Smooth muscle cell of trachea (primary cell): Measurements from ENCODE around the gene ZDHHC1. TPM values are rescaled to one million over a fixed set of nuclear protein-coding genes. Genes with fewer than 3 reads are reported as not detected.

Source experiments
- total RNA-seq: library from RNA; depleted of rRNA; stranded (reverse); fragments of >200 nt; gene quantifications from 2 replicates; pipeline ENCODE4 v1.2.1, GENCODE V29; 2014

The ZDHHC1 gene, protein sequence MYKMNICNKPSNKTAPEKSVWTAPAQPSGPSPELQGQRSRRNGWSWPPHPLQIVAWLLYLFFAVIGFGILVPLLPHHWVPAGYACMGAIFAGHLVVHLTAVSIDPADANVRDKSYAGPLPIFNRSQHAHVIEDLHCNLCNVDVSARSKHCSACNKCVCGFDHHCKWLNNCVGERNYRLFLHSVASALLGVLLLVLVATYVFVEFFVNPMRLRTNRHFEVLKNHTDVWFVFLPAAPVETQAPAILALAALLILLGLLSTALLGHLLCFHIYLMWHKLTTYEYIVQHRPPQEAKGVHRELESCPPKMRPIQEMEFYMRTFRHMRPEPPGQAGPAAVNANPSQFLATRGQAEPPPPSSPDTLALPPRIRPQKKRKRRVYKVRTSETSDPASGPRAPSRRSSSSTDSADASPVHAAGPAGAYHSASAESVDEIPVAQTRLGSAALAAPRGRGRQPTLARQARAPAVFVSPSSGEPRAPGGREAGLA
- total RNA-seq: 9.9 and 10.9 TPM in 2 replicates

DNA sequence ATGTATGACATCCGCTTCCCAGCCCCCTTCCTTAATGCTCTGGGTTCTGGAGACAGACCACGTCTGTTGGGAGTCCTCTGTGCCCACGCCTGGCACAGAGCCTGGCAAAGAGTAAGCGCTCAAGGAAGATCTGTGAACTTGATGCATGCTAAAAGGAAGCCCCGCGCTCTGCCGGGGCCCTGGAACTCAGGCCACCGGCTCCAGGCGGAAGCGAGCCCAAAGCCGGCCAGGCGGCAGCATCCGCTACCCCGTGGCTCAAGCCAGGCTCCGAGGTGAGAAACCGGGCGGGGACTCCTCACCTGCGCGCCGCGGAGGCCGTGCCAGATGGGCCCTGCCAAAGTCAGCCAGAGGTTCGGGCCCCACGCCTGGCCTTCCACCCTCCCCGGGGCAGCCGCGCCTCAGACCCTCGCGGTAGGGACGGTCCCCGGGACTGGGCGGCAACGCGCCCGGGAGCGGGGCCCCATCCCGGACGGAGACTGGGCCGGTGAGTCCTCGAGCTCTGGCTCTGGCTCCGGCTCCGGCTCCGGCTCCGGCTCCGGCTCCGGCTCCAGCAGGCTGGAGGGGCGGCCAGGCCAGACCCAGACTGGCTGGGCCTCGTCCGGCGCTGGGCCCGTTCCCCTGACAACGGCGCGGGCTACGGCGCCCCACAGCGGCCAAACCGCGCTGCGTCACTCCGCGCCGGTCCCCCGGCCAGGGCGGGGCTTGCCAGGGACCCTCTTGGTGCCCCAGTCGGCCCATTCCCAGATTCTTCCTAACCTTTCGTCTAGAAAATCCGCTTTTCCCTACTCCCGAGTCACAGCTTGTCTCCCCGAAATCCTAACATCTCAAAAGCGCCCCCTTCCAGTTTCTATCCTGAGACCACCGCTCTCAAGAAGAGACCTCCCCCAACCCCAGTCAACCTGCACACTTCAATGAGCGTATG lies at the start of gene ZDHHC1:
Gene ZDHHC1, minus strand, starts transcription at position 606 of the 922 bp plus-strand sequence. CDS start 8,702 bp downstream, outside the sequence.

GRCh38 chr16:67430977-67431774 lies 14.9 kb upstream of the ZDHHC1 start, which contains the start of gene HSD11B2:
HSD11B2 (plus strand) TSS chr16:67431121; CDS start chr16:67431249, 128 bp downstream.

DNA sequence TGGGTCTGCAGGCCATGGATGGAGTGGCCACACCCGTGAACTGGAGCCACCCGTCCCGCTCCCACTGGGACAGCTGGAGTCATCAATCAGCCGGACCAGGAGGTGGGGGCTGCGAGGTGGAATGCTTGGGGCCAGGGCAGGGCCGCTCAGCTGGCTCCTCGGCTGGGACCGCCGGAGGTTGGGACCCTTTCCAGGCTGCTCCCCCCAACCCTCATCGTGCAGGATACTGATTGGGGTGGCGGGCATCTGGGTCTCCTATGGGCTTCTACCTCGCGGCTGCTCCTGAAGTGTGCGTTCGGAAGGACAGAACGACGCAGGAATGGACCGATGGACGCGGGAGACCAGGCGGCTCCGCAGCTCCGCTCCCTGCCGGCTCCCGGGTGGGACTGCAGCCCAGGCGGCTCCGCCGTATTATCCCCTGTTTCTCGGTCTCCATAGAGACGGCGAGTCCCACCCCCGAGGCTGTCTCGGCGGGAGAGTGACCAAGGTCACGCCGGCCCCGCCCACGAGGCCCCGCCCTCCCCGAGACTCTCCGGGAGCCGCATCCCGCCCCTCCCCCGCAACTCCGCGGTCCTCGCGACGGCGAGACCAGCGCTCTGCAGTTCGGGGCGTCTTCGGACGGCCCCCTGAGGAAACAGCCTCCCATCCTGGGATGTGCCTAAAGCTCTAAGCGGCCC lies 23.0 kb downstream of the ZDHHC1 start, which contains the start of gene TPPP3:
Gene TPPP3, minus strand, starts transcription at position 388 of the 677 bp plus-strand sequence. CDS start 2,387 bp downstream, outside the sequence.

Other genes with a start within 250 kb of the ZDHHC1 start
- 12.8 and 18.5 TPM in 2 replicates for gene NOL3, start 245.9 kb downstream of the ZDHHC1 start, total RNA-seq
- 20.8 and 24.9 TPM in 2 replicates for gene MATCAP1, start 232.5 kb downstream of the ZDHHC1 start, total RNA-seq
- gene EXOC3L1, start 226.3 kb downstream of the ZDHHC1 start, total RNA-seq: 0.17 TPM in 1 of 2 replicates, not detected in the other
- gene E2F4, start 224.3 kb downstream of the ZDHHC1 start, total RNA-seq: 51.5 and 63.2 TPM in 2 replicates
- gene ELMO3, start 217.3 kb downstream of the ZDHHC1 start, total RNA-seq: 0.29 and 0.66 TPM in 2 replicates
- gene TMEM208, start 189.3 kb downstream of the ZDHHC1 start, total RNA-seq: 32.6 and 42.9 TPM in 2 replicates
- 15.7 and 16.6 TPM in 2 replicates for gene FHOD1, start 169.0 kb downstream of the ZDHHC1 start, total RNA-seq
- gene SLC9A5, start 167.5 kb downstream of the ZDHHC1 start, total RNA-seq: 1.3 and 2.3 TPM in 2 replicates
- 29.2 and 55.1 TPM in 2 replicates for gene PLEKHG4, start 136.9 kb downstream of the ZDHHC1 start, total RNA-seq
- gene KCTD19, start 89.7 kb downstream of the ZDHHC1 start, total RNA-seq: 0.50 and 0.87 TPM in 2 replicates
- gene LRRC36, start 89.7 kb downstream of the ZDHHC1 start, total RNA-seq: 0.50 and 0.73 TPM in 2 replicates
- gene TPPP3, start 23.0 kb downstream of the ZDHHC1 start, total RNA-seq: 1.0 and 2.2 TPM in 2 replicates
- 0.15 and 0.66 TPM in 2 replicates for gene HSD11B2, start 14.6 kb upstream of the ZDHHC1 start, total RNA-seq
- 181 and 219 TPM in 2 replicates for gene ATP6V0D1, start 64.7 kb upstream of the ZDHHC1 start, total RNA-seq
- not detected in 2 replicates for gene AGRP, start 67.1 kb upstream of the ZDHHC1 start, total RNA-seq
- gene RIPOR1, start 112.4 kb upstream of the ZDHHC1 start, total RNA-seq: 39.4 and 47.1 TPM in 2 replicates
- gene CTCF, start 146.0 kb upstream of the ZDHHC1 start, total RNA-seq: 17.7 and 27.5 TPM in 2 replicates
- under 0.01 and 0.29 TPM in 2 replicates for gene CARMIL2, start 228.7 kb upstream of the ZDHHC1 start, total RNA-seq
- 15.4 and 16.7 TPM in 2 replicates for gene ACD, start 243.8 kb upstream of the ZDHHC1 start, total RNA-seq
- 0.44 and 2.5 TPM in 2 replicates for gene PARD6A, start 244.5 kb upstream of the ZDHHC1 start, total RNA-seq